Measurements from ENCODE around the gene CAMKK1.

CAMKK1 gene

GRCh38 chr17:3843935-3844516 lies 48.8 kb downstream of the CAMKK1 start:
- DNase-seq: no peak

GRCh38 chr17:3838206-3838605 lies 54.6 kb downstream of the CAMKK1 start:
- no peak for DNase-seq

DNA sequence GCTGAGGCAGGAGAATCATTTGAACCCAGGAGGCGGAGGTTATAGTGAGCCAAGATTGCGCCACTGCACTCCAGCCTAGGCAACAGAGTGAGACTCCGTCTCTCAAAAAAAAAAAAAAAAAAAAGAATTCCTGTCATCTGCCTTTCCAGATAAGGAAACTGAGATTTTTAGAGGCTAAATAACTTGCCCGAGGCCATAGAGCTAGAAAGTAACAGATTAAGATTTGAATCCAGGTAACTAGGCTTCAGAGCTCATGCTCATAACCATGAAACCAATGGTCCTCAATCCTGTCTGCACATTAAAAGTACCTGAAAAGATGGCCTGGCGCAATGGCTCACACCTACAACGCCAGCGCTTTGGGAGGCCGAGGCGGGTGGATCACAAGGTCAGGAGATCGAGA lies 56.3 kb downstream of the CAMKK1 start:
- DNase-seq: no peak

DNA sequence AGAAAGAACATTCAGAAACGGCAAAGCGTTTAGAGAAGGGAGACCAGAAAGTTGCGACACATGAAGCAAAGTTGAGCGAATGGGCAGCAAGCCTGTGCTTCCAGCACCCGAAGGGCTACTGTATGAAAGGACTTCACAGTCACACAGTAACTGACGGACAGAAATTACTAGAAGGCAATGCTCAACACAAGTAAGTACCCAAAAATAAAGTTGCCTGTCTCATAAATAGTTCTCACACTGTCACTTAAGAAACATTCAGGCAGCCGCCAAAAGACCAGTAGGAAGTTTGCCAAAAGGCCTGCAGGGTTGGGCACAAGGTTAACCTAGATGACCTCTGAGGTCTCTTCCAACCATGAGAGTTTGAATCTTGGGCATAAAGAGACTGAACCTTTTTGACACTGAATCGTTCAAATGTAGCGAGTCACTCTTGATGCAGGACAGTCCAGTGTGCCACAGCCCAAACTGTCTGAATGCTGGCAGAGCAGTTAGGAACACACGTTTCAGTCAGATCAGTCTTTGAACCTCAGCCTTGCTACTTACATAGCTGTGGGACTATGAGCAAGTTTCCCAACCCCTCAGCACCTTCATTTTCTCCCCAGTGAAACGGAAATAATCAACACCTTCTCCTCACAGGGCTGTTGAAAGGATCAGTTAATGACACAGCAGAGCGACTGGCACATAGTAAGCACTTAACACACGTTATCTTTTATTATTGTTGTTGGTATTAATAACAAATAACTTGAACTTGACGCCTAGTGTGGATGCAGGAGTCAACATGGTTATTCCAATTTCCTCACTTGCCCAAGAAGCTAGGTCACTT lies 57.2 kb downstream of the CAMKK1 start:
- no peak for DNase-seq

DNA sequence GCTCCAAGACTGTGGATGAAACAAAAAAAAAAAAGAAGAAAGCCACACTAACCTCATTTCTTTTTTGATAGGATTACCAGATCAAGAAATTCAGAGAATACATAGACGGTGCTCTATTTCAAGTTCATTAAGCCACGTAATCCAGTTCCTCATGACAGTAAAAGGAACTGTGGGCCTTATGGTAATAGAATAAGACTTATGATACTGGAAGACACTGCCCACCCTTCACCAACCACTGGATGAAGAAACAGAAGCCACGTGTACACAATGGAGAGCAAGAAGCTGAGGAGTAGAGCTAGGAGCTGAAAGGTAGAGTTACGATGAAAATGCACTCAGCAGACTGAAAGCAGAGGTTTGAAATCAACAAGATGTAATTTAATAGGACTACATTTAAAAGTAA lies 58.0 kb downstream of the CAMKK1 start:
- DNase-seq: no peak

DNA sequence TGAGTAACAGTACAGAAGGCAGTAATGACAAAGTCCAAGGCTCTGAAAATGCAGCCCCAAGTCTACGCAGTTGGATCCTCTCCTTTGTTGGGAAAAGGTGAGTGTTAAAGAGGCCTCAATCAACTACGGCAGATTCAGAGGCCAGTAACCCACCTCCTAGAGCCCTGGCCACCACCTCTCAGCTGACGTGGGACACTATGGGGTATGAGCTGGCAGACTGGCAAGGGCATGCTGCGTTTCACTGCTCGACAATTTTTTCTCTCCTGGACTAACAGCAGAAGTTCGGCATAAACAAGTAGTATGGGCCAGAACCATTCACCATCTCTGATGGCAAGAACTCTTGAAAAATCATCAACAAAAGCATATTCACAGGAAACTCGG lies 64.0 kb downstream of the CAMKK1 start:
- DNase-seq: no peak

- no peak for DNase-seq
Observed at GRCh38 chr17:3828151-3828851, 64.6 kb downstream of the CAMKK1 start.

DNA sequence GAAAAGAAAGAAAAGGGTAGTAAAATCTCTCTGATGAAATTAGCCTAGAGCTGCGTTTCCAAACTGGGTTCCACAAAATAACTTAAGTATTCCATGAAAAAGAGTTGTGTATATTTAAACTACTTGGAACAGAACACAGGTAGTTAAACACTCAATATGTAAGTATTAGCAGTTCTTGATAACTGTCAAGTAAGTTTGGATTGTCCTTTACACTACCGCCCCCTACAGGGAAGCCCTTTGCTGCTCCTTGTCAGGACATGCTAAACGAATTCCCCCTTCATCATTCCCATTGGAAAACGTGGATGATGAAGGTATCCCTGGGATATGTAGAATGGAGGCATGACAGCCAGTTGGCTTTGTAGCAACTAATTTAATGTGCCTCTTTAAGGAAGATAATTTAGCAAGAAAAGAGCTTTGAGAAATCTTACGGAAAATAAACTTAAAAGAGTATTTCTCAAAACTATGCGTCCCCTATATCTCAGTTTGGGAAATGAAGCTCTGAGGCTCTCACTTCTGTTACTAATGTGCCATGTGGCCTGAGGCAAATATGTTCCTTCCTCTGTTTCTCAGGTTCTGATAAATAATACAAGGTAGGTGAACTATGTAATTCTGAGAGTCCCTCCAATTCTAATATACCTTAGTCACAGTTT lies 65.6 kb downstream of the CAMKK1 start:
- no peak for DNase-seq

DNA sequence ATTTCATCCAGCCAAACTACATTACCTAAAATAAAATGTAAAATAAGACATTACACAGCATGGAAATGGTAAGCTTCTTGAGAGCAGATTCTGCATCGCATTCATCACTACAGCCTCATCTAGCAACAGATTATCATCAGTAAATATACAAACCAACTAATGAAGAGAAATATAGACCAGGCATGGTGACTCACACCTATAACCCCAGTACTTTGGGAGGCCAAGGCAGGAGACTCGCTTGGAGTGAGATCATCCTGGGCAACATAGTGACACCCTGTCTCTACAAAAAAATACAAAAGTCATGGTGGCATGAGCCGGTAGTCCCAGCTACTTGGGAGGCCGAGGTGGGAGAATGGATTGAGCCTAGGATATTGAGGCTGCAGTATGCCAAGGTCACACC lies 66.7 kb downstream of the CAMKK1 start:
- DNase-seq: no peak

GRCh38 chr17:3821101-3821500 lies 71.8 kb downstream of the CAMKK1 start:
- no peak for DNase-seq

DNA sequence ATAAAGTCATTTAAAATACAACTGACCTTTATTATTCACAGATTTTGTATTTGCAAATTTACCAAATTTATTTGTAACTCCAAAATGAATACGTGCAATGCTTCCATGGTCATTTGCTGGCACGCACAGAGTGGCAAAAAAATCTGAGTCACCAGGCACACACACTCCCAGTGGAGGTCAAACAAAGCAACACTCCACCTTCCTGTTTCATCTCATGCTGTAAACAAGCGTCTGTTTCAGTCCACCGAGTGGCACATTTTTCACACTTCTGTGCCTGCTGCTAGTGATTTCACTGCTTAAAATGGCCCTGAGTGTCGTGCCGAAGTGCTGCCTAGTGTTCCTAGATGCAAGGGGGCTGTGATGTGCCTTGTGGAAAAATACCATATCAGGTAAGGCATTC lies 74.1 kb downstream of the CAMKK1 start:
- DNase-seq: no peak

GRCh38 chr17:3817851-3818605 lies 74.8 kb downstream of the CAMKK1 start:
- DNase-seq: no peak

GRCh38 chr17:3815925-3816324 lies 76.9 kb downstream of the CAMKK1 start:
- DNase-seq: no peak

GRCh38 chr17:3815122-3815521 lies 77.7 kb downstream of the CAMKK1 start:
- DNase-seq: no peak

DNA sequence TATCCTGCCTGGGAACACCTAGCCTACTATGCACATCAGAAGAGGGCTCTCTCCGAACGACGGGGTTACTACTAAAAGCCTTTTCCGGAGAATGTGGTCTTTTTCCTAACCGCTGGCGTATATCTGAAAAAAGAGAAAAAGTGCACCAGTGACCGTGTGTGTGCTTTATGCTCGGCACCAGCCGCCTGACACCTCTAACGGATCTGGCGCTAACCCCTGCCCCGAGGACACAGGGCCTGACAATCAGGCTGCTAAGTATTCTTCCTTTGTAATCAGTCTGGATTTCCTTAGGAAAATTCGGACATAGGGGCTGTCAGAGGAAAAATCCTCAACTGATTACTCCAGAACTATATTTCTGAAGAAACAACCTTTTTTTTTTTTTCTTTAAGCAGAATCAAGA lies 78.5 kb downstream of the CAMKK1 start:
- DNase-seq: no peak

GRCh38 chr17:3813171-3813570 lies 79.7 kb downstream of the CAMKK1 start:
- DNase-seq: no peak

- DNase-seq: no peak
Observed at GRCh38 chr17:3812771-3813170, 80.1 kb downstream of the CAMKK1 start.

DNA sequence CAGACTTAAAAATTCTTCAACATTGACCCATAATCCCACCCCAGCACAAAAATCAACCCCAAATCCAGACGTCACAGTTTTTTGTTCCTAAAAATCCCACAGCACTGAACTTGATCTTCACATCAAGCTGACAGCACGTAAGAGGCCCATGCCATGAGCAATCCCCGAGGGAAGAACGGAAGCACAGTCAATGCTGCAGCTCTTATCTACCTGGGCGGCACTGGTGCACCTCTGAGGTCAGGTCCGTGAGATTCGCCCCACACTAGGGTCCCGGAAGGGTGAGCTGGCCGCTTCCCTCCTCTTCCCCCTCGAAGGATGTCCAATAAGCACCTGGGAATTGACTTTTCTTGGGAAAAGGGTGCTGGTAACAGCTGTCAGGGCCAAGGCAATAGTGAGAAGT lies 80.6 kb downstream of the CAMKK1 start:
- DNase-seq: no peak
